DND-41 (cell line): ENCODE measurements around the gene MSANTD2.

Experiments
- ATAC-seq: fragments of 200-7000 bp; cut with Tn5 transposase; 3 replicates; pipeline ENCODE4 v1.9.1; 2021; ENCODE audit warnings: low read depth; ENCODE audit not compliant: insufficient read depth
- DNase-seq: peaks from one replicate; pipeline ENCODE4 v3.0.0-alpha.2; 2020
- H2AFZ ChIP-seq: 2 replicates; pipeline ENCODE4 v1.6.0; 2012; ENCODE audit warnings: low read depth, low read length
- H3K27ac ChIP-seq: 2 replicates; pipeline ENCODE4 v1.5.1; 2012; ENCODE audit warnings: low read length, inconsistent platforms
- H3K27me3 ChIP-seq: fragments of 200-600 bp; sonication (generic); 2 replicates; pipeline ENCODE4 v1.6.0; 2012; ENCODE audit warnings: low read length, mild to moderate bottlenecking, inconsistent platforms; ENCODE audit not compliant: insufficient read depth, poor library complexity
- H3K36me3 ChIP-seq: 2 replicates; pipeline ENCODE4 v1.5.1; 2012; ENCODE audit warnings: low read length, inconsistent platforms; ENCODE audit not compliant: insufficient read depth
- H3K4me1 ChIP-seq: 2 replicates; pipeline ENCODE4 v1.5.1; 2012; ENCODE audit warnings: mild to moderate bottlenecking, low read length; ENCODE audit not compliant: insufficient read depth
- H3K4me2 ChIP-seq: 2 replicates; pipeline ENCODE4 v1.6.0; 2012; ENCODE audit warnings: mild to moderate bottlenecking, moderate library complexity, low read length, inconsistent platforms; ENCODE audit not compliant: insufficient read depth
- H3K4me3 ChIP-seq, 2 experiments: fragments of 200-600 bp in 1 of 2; shearing (Covaris generic) in 1 of 2; 2 replicates each; pipeline ENCODE4 v1.5.1; 2012 to 2016; ENCODE audit warnings: inconsistent platforms in 2 of 2, low read length in 2 of 2, mild to moderate bottlenecking in 2 of 2, low read depth in 1 of 2, moderate library complexity in 1 of 2
- H3K79me2 ChIP-seq: 2 replicates; pipeline ENCODE4 v1.6.0; 2012; ENCODE audit warnings: low read length, inconsistent platforms; ENCODE audit not compliant: insufficient read depth
- H3K9ac ChIP-seq: 2 replicates; pipeline ENCODE4 v1.6.0; 2012; ENCODE audit warnings: low read depth, mild to moderate bottlenecking, inconsistent platforms, low read length, moderate library complexity
- H3K9me3 ChIP-seq: 2 replicates; pipeline ENCODE4 v1.5.1; 2012; ENCODE audit warnings: low read length, moderate library complexity, mild to moderate bottlenecking, inconsistent platforms; ENCODE audit not compliant: insufficient read depth, severe bottlenecking
- H4K20me1 ChIP-seq: 2 replicates; pipeline ENCODE4 v1.6.0; 2012; ENCODE audit warnings: low read length; ENCODE audit not compliant: insufficient read depth
- CTCF ChIP-seq: IDR thresholded peaks from 2 replicates; pipeline ENCODE4 v1.5.1; 2012; ENCODE audit warnings: borderline replicate concordance, low read length, moderate library complexity, mild to moderate bottlenecking; ENCODE audit not compliant: poor library complexity, severe bottlenecking; ENCODE audit errors: extremely low read depth
- EZH2 ChIP-seq: IDR thresholded peaks from 3 replicates; pipeline ENCODE4 v1.6.1; 2012; ENCODE audit warnings: borderline replicate concordance, low read depth, mild to moderate bottlenecking, moderate library complexity, low read length, inconsistent platforms; ENCODE audit not compliant: severe bottlenecking

The MSANTD2 gene

GRCh38 chr11:124804884-124805283 lies 4.7 kb upstream of the MSANTD2 start:
- Histone ChIP-seq H2AFZ (no peak overlapping the region), H3K36me3 (no peaks in the 10 kb centered on the region; the same call in 1 of the 2 replicates), H3K9me3 (no peaks in the 10 kb centered on the region), H3K9ac (no peak overlapping the region), H3K27me3 (peaks cover 29% of the 10 kb centered on the region), H3K79me2 (peaks cover 3% of the 10 kb centered on the region; the same call in 1 of the 2 replicates), H4K20me1 (no peaks in the 10 kb centered on the region), H3K4me2 (no peak overlapping the region), H3K4me1 (peaks cover 11% of the 10 kb centered on the region), H3K27ac (no peak overlapping the region), H3K4me3 (no peak overlapping the region)
- DNase-seq (no peak), ATAC-seq (no peak)
- TF ChIP-seq CTCF (no peak), EZH2 (no peak)

- peaks cover 31% of the 10 kb centered on the region for H3K4me1 ChIP-seq
- H3K36me3 ChIP-seq = no peaks in the 10 kb centered on the region; the same call in 1 of the 2 replicates
- ATAC-seq (no peak), DNase-seq (no peak)
- no peak overlapping the region for H2AFZ ChIP-seq
- H3K79me2 ChIP-seq = peaks cover 34% of the 10 kb centered on the region
- no peak overlapping the region for H3K27ac ChIP-seq
- no peak for TF ChIP-seq EZH2
- TF ChIP-seq CTCF = no peak
- H3K9me3 ChIP-seq = no peaks in the 10 kb centered on the region
- no peak overlapping the region for H3K9ac ChIP-seq
- no peak overlapping the region for H3K4me2 ChIP-seq
- H3K27me3 ChIP-seq = peaks cover 15% of the 10 kb centered on the region
- peaks cover 22% of the 10 kb centered on the region; the same call in 1 of the 2 replicates for H4K20me1 ChIP-seq
- H3K4me3 ChIP-seq = no peak overlapping the region
Observed at GRCh38 chr11:124801636-124802312, 1.6 kb upstream of the MSANTD2 start.

- peaks cover 30% of the 10 kb centered on the region; the same call in 1 of the 2 replicates for H4K20me1 ChIP-seq
- peaks cover 42% of the 10 kb centered on the region for H3K79me2 ChIP-seq
- peak overlapping the region; percentile 71 for H2AFZ ChIP-seq
- H3K9me3 ChIP-seq = no peaks in the 10 kb centered on the region
- H3K4me1 ChIP-seq = peaks cover 31% of the 10 kb centered on the region
- peak overlapping the region; percentile 85; the same call in 1 of the 2 replicates for H3K27ac ChIP-seq
- H3K4me2 ChIP-seq = peak overlapping the region; percentile 89
- no peak for ATAC-seq
- peak overlapping the region; percentile 86 for H3K9ac ChIP-seq
- H3K36me3 ChIP-seq = no peaks in the 10 kb centered on the region; the same call in 1 of the 2 replicates
- H3K27me3 ChIP-seq = peaks cover 15% of the 10 kb centered on the region
- peak overlapping the region; percentile 83 to 97 for H3K4me3 ChIP-seq
- TF ChIP-seq EZH2 = no peak
- no peak for TF ChIP-seq CTCF
- DNase-seq = no peak
Observed at GRCh38 chr11:124801014-124801413, 808 bp upstream of the MSANTD2 start.
